Left ventricle myocardium inferior (tissue), 1 donor: Measurements from ENCODE around the gene TCN1. TPM values are rescaled to one million over a fixed set of nuclear protein-coding genes. Genes with fewer than 3 reads are reported as not detected.

ENCODE experiments used
- DNase-seq: peaks from one replicate; pipeline ENCODE4 v3.0.0-alpha.2; 2020
- H3K27ac ChIP-seq: fragments of 200-600 bp; replicated peaks from 2 replicates; pipeline ENCODE4 v1.8.0; 2021
- H3K27me3 ChIP-seq: fragments of 200-600 bp; 2 replicates; pipeline ENCODE4 v1.8.0; 2021; ENCODE audit warnings: low read depth
- H3K36me3 ChIP-seq: fragments of 200-600 bp; 2 replicates; pipeline ENCODE4 v1.8.0; 2021
- H3K4me1 ChIP-seq: fragments of 200-600 bp; 2 replicates; pipeline ENCODE4 v1.8.0; 2021
- H3K4me3 ChIP-seq: fragments of 200-600 bp; 2 replicates; pipeline ENCODE4 v1.8.0; 2021; ENCODE audit warnings: mild to moderate bottlenecking, moderate library complexity
- H3K9me3 ChIP-seq: fragments of 200-600 bp; replicated peaks from 2 replicates; pipeline ENCODE4 v1.8.0; 2021
- CTCF ChIP-seq: fragments of 200-600 bp; IDR thresholded peaks from 2 replicates; pipeline ENCODE4 v1.8.0; 2021; ENCODE audit warnings: antibody characterized with exemption, mild to moderate bottlenecking, borderline replicate concordance
- intact Hi-C: fragments of 100-400 bp; cut with micrococcal nuclease; formaldehyde crosslinking; loops from one replicate; pipeline ENCODE4 v1.11.0; 2022
- total RNA-seq: library from RNA; stranded (reverse); fragmentation: NEBNext Ultra II Directional; extraction: Animal tissue kit (Norgen Biotek cat#: 25700); gene quantifications from one replicate; pipeline ENCODE4 v1.2.1, GENCODE V29; 2021
- donor health status: DM: no; HTN: yes; CAD: no; lungs with severe emphysema.

Gene TCN1
- total RNA-seq, 1 donor from 2014 or later: not detected

DNA sequence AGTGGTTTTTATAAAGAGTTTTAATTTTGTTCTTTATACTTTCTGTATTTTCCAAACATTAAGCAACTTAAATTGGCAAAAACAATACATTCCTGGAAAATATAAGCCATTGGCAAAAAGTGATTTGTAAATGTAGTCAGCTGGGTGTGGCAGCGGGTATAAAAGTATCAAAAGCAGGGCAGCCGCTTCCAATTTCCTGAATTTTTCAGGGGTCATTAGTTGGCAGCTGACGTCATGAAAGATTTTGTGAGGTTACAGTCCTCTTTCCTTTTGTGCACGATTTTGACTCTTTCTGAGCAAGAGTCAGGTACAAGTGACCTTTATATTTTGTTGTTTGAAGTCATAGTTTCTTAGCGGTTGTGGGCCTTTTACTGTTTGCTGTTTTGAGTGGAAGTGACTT lies 12.3 kb upstream of the TCN1 start, which contains the start of gene OOSP3:
TSS of gene OOSP3 (plus strand) at position 208 of the 400 bp plus-strand sequence. CDS start at position 235, 27 bp downstream.
- no peaks in the 10 kb centered on the region for H3K27me3 ChIP-seq
- no peak within 1 kb of the TSS for H3K4me3 ChIP-seq
- no peak for DNase-seq
- no peaks in the 10 kb centered on the region for H3K9me3 ChIP-seq
- H3K36me3 ChIP-seq: no peaks in the 10 kb centered on the region
- no peak for TF ChIP-seq CTCF
- no peak within 1 kb of the TSS for H3K27ac ChIP-seq
- intact Hi-C loops: no loop called here
- H3K4me1 ChIP-seq: no peaks in the 10 kb centered on the region

DNA sequence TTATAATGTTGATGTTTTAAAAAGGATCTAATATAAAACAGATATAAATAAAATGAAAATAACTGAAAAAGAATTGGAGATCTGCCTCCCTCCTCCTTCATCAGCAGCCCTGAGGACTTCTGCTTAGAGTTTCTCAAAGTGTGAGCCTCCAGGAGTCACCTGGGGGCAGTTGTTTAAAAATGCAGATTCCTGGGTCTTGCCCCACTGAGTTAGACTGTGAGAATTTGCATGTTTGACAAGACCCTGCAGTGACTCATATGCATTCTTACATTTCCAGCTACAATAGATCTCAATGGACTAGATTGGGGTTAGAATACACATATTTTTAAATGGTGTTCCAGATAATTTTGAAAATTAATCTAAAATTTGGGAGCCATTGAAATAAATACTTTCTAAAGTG lies 11.5 kb upstream of the TCN1 start:
- Histone ChIP-seq H3K4me1 (no peaks in the 10 kb centered on the region), H3K4me3 (no peak overlapping the region), H3K27me3 (no peaks in the 10 kb centered on the region), H3K9me3 (no peaks in the 10 kb centered on the region), H3K27ac (no peak overlapping the region), H3K36me3 (no peaks in the 10 kb centered on the region)
- no peak for DNase-seq
- intact Hi-C loops: no loop called here
- TF ChIP-seq CTCF: no peak

DNA sequence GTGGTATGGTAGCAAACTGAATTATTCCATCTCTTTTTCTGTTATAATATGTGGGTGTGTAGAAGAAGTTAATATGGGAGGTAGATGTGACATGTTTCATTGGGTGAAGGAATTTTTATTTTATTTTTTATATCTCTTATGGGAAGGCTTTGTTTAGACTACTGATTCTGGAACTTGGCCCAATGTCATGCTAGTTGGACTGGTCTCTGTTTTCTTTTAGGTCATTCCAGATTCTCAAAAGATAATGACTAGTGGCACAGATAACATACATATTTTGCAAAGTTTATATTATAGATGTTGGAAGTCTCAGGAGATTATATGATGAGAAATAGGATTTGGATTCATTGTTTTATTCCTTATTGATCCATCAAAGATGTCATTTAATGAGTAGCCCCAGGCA lies 11.0 kb upstream of the TCN1 start:
- no peak for TF ChIP-seq CTCF
- no peak overlapping the region for H3K27ac ChIP-seq
- intact Hi-C loops: no loop called here
- DNase-seq: no peak
- no peak overlapping the region for H3K4me3 ChIP-seq
- H3K36me3 ChIP-seq: no peaks in the 10 kb centered on the region
- H3K4me1 ChIP-seq: no peaks in the 10 kb centered on the region
- no peaks in the 10 kb centered on the region for H3K9me3 ChIP-seq
- no peaks in the 10 kb centered on the region for H3K27me3 ChIP-seq

DNA sequence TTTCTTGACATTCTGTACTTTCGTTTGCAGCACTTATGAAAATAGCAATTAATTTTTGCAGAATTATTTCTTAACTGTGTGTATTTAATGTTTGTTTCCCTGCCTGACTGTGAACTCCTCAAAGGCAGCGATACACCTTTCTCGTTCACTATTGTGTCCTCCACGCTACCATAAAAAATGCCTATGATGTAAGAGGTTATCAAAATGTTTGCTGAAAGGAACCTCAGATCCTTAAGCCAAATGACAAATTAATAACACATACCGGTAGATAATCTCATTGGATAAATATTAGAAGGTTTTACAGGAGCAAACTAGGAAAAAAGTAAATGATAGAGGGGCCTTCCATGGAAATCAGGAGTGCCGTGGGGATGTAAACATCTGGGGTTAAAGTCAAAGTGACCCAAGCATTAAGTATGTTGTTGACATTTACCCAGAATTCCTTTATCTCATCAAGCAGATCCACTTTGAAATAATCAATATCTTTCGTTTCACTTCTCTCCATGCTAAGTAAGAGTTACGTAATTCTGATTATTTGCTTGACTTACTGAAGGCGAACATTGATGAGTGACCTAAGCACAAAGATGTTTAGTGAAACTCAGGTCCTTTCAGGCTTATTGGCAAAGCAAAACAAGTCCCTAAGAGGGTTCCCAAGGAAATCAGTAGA lies 9.7 kb upstream of the TCN1 start:
- intact Hi-C loops: no loop called here
- TF ChIP-seq CTCF: no peak

GRCh38 chr11:59872076-59872475 lies 5.8 kb upstream of the TCN1 start:
- DNase-seq: no peak
- H3K36me3 ChIP-seq: no peaks in the 10 kb centered on the region
- H3K27me3 ChIP-seq: no peaks in the 10 kb centered on the region
- no peaks in the 10 kb centered on the region for H3K4me1 ChIP-seq
- peaks cover 8% of the 10 kb centered on the region for H3K9me3 ChIP-seq
- TF ChIP-seq CTCF: no peak
- no peak overlapping the region for H3K27ac ChIP-seq
- H3K4me3 ChIP-seq: no peak overlapping the region
- intact Hi-C loops: no loop called here

More for the DNA sequence above, 9.7 kb upstream of the TCN1 start:
- H3K4me1 ChIP-seq: no peaks in the 10 kb centered on the region
- no peak for DNase-seq
- H3K27ac ChIP-seq: no peak overlapping the region
- H3K27me3 ChIP-seq: no peaks in the 10 kb centered on the region
- peaks cover 1% of the 10 kb centered on the region for H3K9me3 ChIP-seq
- H3K4me3 ChIP-seq: no peak overlapping the region
- no peaks in the 10 kb centered on the region for H3K36me3 ChIP-seq
